Measurements from ENCODE around the gene EIF3K. TPM values are rescaled to one million over a fixed set of nuclear protein-coding genes. Genes with fewer than 3 reads are reported as not detected.

EIF3K gene
- total RNA-seq, 2 donors from 2014 or later: 219 to 237 TPM

DNA sequence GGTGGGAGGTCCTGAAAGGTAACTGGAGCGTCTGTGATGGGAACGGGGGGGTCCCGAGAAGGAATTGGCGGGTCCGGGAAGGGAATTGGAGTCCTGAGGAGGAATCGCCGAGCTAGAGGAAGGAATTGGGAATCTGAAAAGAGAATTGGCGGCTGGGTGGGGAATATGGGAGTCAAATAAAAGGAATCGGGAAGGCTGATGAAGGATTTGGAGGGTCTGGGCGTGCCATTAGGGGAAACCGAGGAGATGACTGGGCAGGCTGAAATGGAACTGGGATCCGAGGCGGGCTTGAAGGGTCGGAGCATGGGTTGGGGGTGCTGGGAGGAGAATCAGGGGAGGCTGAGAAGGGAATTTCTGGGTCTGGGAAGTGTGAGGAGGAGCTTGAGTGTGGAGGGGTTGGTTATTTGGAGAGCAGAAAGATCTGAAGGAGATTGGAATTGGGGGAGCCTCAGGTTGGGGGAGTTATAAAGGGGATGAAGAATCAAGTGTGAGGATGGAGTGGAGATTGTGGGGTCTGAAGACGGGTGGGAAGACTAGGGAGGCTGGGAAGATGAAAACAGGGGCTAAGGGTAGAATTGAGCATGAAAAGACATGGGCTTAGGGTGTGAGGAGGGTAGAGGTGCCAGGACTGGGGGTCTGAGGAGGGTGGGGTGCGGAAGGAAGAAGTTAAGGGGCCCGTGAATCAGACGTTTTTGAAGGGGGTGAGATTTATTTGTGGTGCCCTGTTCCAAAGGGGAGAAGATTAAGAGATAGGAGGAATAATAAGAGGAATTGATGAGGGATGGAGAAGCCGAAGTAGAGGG lies 29.2 kb downstream of the EIF3K start:
- Mint-ChIP-seq H3K36me3 (ENCODE audit: insufficient read depth in 2 of 2) (peaks cover 11% of the 10 kb centered on the region in 2 donors), H3K27ac (peak overlapping the region; percentile 85), H3K27me3 (ENCODE audit: low read depth) (peaks cover 7% of the 10 kb centered on the region), H3K9me3 (no peaks in the 10 kb centered on the region), H3K4me3 (peak overlapping the region; percentile 87 to 96), H3K4me1 (ENCODE audit: low read depth) (peaks cover 50% of the 10 kb centered on the region)
- ATAC-seq (replicated peaks in 1 of 2) (no peak), DNase-seq (peak in 1 of 2 donors; percentile 12)

DNA sequence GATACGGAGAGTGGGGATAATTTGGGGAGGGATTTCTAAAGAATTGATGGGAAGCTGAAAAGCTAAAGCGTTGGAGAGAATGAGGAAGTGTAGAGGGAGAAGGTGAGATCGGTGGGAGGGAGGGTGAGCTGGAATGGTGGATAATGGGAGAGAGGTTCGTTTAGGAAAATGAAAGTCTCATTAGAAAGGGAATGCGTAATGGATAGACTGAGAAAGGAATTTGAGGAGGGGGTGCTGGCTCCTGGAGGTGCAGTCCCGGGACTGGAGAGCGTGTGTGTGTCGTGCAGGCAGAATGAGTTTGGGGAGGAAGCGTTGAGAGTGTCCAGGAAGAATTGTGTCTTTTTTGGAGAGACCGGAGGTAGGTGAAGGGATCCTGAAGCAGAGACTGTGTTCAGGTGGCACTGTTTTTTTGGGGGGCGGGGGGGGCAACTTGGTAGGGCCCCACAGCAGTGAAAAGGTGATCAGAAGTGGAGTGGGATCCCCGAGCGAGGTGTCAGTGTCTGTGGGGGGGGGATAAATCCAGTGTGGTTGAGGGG lies 29.8 kb downstream of the EIF3K start:
- Mint-ChIP-seq H3K4me1 (ENCODE audit: low read depth) (peaks cover 55% of the 10 kb centered on the region), H3K4me3 (peak overlapping the region; percentile 87 to 96), H3K9me3 (no peaks in the 10 kb centered on the region), H3K27ac (peak overlapping the region; percentile 85), H3K36me3 (ENCODE audit: insufficient read depth in 2 of 2) (peaks cover 11% of the 10 kb centered on the region in 2 donors), H3K27me3 (ENCODE audit: low read depth) (peaks cover 7% of the 10 kb centered on the region)
- no peak for DNase-seq
- ATAC-seq (replicated peaks in 1 of 2): no peak

DNA sequence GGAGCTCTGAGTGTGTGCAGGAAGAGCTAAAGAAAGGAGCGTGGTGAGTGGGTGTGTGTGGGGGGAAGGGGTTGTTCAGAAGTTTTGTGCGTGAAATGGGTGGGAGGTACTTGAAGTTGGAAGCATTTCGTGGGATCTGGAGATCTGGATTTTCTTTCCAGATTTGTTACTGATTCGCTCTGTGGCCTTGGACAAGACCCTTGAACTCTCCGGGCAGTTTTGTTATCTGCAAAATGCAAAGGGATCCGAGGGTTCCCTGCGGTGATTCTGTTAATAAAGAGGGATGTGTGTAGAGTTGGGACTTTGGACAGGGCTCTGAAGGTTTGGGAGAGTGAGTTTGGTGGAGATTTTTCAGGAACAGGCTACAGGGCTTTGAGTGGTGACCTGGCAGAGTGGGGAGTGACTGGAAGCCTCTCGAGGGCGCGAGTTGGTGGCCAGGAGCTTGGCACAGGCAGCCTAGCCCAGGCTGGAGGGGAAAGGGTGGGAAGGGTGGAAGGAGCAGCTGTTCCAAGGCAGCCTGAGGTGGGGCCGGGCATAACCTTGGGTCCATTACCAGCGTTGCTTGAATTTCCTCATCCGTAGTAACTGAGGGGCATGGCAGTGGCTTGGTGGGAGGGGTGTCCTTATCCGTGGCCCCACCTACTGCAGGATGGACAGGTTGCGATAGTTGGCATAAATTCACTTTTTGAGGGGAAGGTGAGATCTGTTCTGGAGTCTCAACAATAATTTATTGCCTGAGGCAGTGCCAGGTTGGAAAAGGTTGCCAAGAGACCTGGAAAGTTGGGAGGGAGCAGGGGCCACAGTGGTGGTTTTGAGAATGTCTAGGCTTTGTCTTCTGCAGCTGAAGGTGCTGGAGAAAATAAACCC lies 30.6 kb downstream of the EIF3K start:
- Mint-ChIP-seq H3K9me3 (no peaks in the 10 kb centered on the region), H3K4me3 (peak overlapping the region; percentile 87 to 96), H3K27me3 (ENCODE audit: low read depth) (peaks cover 7% of the 10 kb centered on the region), H3K36me3 (ENCODE audit: insufficient read depth in 2 of 2) (peaks cover 11 to 13% of the 10 kb centered on the region in 2 donors), H3K27ac (peak overlapping the region; percentile 78), H3K4me1 (ENCODE audit: low read depth) (peaks cover 62% of the 10 kb centered on the region)
- DNase-seq: no peak
- no peak for ATAC-seq (replicated peaks in 1 of 2)

DNA sequence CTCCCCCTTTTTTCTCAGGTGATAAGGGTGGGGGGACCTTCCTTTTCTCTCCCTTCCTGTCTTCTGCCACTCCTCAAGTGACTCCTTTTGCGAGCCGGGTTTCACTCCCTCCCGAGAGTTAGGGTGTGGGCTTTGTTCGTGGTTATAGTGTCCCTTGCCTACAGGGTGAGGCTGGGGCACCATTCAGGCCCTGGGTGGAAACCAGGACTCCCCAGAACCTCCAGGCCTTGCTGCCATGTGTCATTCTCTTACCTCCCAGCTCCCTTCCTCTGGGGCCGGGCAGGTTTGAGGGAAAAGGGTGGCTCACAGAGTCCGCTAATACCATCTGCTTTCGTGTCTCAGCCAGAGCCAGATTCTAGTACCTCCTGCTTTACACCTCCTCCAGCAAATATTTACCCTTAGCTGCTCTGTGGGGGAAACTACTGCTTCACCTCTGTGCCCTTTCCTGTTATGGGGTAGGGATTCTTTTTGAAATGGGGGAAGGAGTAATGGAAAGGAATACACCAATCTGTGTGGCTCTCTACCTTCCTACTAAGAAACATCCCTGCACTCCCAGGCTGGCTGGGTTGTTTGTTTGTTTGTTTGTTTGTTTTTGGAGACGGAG lies 31.3 kb downstream of the EIF3K start:
- DNase-seq (no peak), ATAC-seq (replicated peaks in 1 of 2) (no peak)
- Mint-ChIP-seq H3K4me3 (peak overlapping the region; percentile 87 to 96), H3K36me3 (ENCODE audit: insufficient read depth in 2 of 2) (peaks cover 13 to 15% of the 10 kb centered on the region in 2 donors), H3K9me3 (no peaks in the 10 kb centered on the region), H3K4me1 (ENCODE audit: low read depth) (peaks cover 70% of the 10 kb centered on the region), H3K27me3 (ENCODE audit: low read depth) (peaks cover 7% of the 10 kb centered on the region), H3K27ac (peak overlapping the region; percentile 58)

DNA sequence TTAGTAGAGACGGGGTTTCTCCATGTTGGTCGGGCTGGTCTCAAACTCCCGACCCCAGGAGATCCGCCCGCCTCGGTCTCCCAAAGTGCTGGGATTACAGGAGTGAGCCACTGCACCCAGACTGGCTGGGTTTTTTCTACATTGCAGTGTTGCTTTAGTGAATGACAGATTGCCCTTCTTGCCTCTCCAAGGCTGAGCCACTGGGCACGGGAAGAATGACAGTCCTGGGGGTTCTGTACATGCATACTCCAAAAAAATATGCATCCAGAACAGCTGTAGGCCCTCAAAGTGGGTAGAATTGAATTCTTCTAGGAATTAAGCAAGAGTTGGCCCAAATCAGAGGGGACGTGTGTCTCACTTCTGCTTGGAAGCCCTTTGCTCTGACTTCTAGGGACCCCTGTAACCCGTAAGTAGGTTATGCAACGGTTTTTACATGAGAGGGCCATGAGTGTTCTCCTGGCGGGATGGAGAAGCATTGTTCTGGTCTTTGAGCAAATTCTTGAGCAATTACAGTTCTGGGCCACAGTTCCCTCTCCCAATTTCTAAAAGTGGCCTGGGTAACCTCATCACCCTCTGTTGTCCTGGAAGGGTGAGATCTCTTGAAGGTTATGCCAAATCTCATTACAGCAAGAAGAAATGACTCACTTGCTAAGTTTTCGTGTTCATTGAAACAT lies 32.1 kb downstream of the EIF3K start:
- no peaks in the 10 kb centered on the region for H3K9me3 Mint-ChIP-seq
- peaks cover 15% of the 10 kb centered on the region in 2 donors for H3K36me3 Mint-ChIP-seq (ENCODE audit: insufficient read depth in 2 of 2)
- H3K27me3 Mint-ChIP-seq (ENCODE audit: low read depth): peaks cover 7% of the 10 kb centered on the region
- peaks cover 77% of the 10 kb centered on the region for H3K4me1 Mint-ChIP-seq (ENCODE audit: low read depth)
- peak overlapping the region; percentile 9 to 96 for H3K4me3 Mint-ChIP-seq
- ATAC-seq (replicated peaks in 1 of 2): no peak
- no peak for DNase-seq
- peak overlapping the region; percentile 44 for H3K27ac Mint-ChIP-seq

DNA sequence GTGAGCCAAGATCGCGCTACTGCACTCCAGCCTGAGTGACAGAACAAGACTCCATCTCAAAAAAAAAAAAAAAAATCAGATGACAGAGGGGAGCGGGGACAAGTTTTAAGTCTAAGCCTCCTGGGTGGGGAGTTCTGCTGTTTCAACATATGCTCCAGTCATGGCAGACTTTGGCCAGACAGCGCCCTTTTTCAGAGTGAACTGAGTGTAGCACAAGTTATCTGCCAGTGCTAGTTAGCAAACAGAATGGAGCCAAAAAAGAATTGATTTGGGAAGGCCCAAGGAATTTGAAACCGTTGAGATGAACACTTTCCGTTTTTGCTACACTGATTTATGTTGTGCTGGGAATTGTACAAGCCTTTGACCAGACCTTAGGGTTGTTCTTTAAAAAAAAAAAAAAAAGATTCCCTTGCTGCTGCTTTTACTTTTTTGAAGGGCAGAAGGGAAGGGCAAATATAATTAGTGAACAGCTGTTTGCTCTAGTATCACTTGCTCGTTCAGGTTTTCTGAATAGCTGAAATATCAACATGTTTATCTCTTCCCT lies 34.1 kb downstream of the EIF3K start:
- Mint-ChIP-seq H3K4me3 (no peak overlapping the region), H3K27me3 (ENCODE audit: low read depth) (peaks cover 7% of the 10 kb centered on the region), H3K36me3 (ENCODE audit: insufficient read depth in 2 of 2) (peaks cover 12 to 18% of the 10 kb centered on the region in 2 donors), H3K9me3 (no peaks in the 10 kb centered on the region), H3K27ac (no peak overlapping the region), H3K4me1 (ENCODE audit: low read depth) (peaks cover 97% of the 10 kb centered on the region)
- DNase-seq (no peak), ATAC-seq (replicated peaks in 1 of 2) (no peak)

DNA sequence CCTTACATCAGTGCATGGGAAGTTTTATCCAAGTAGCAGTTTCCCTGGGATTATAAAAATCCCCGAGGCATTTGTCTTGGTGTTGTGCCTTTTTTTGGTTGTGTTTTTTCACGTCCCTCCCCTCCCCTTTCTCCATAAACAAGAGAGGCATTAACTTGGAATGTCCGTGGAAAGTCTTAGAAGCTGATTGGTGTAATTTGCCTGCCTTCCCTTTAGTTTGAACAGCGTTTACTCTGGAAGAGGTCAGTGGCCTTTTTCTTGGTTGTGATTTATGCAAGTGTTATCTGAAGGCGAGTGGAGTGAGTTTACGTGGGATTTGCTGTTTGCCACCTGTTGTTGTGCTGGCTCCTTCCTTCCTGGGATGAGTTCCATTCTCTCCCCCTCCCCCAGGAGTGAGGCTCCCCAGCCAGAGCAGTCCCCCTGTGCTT lies 35.7 kb downstream of the EIF3K start:
- Mint-ChIP-seq H3K4me3 (peak overlapping the region; percentile 73 to 78), H3K36me3 (ENCODE audit: insufficient read depth in 2 of 2) (peaks cover 3 to 10% of the 10 kb centered on the region in 2 donors), H3K27me3 (ENCODE audit: low read depth) (peaks cover 1% of the 10 kb centered on the region), H3K4me1 (ENCODE audit: low read depth) (peaks cover 87% of the 10 kb centered on the region), H3K27ac (peak overlapping the region; percentile 76), H3K9me3 (no peaks in the 10 kb centered on the region)
- no peak for DNase-seq
- no peak for ATAC-seq (replicated peaks in 1 of 2)

DNA sequence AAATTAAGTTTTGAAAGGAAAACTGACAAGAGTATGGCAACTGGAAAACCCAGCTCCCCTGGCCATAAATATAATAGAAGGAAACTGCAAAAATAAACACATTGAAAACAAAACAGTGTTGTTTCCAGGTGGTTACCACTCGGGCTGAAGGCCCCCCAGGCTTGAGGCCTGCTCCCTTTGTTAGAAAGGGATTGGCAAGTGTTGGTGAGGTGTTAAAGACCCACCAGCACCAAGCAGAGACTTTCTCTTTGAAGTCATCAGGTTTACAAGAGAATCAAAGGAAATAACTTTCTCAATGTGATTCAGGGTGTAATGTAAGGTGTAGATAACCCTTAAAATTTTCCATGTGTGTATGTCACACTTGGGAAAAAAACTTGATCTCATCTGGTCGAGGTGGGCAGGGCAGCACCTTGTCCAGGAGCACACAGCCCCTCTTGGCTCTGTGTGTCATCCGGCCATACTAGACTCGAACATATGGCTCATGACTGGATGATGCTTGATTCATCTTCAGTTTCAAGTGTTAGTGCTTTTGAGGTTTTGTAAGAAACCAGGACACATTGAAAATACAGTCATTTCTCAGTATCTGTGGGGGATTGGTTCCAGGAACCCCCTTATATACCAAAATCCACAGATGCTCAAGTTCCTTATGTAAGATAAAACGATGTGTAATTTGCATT lies 36.3 kb downstream of the EIF3K start:
- H3K9me3 Mint-ChIP-seq: no peaks in the 10 kb centered on the region
- peaks cover 3 to 10% of the 10 kb centered on the region in 2 donors for H3K36me3 Mint-ChIP-seq (ENCODE audit: insufficient read depth in 2 of 2)
- peak overlapping the region; percentile 76 for H3K27ac Mint-ChIP-seq
- H3K4me1 Mint-ChIP-seq (ENCODE audit: low read depth): peaks cover 81% of the 10 kb centered on the region
- peak overlapping the region; percentile 73 to 78 for H3K4me3 Mint-ChIP-seq
- ATAC-seq (replicated peaks in 1 of 2): peak; percentile 86 to 87
- peak; percentile 59 to 66 for DNase-seq
- no peaks in the 10 kb centered on the region for H3K27me3 Mint-ChIP-seq (ENCODE audit: low read depth)

DNA sequence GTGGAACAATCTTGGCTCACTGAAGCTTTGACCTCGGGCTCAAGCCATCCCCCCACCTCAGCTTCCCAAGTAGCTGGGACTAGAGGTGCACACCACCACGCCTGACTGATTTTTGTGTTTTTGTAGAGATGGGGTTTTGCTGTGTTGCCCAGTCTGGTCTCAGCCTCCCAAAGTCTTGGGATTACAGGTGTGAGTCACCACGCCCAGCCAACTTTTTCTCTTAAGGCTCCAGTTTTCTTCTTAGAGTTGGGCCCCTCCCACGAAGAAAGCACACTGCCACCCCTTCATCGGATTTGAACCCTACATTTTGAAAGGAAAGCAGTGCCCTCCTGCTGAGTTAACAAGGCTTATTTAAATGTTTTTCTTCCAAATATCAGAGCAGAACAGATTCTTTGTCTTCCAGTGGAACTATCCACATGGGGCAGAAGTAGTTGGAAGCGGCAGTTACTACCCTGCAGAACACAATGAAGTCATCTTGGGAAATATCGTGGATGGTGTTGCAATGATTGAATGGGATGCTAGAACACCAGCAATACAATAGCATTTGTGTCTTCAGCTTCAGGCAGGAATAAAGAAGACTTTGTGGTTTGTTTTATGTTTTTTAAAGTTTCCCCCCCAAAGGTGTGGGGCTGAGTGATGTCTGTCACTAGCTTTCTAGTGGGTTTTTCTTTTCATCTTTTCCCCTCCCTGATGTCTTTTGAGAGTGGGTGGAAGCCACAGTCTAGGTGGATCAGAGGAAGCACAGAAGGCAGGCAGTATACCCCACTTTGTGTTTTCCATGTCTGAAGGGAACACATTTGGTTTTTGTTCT lies 37.4 kb downstream of the EIF3K start:
- H3K4me3 Mint-ChIP-seq: peak overlapping the region; percentile 73 to 78
- H3K27me3 Mint-ChIP-seq (ENCODE audit: low read depth): no peaks in the 10 kb centered on the region
- H3K9me3 Mint-ChIP-seq: no peaks in the 10 kb centered on the region
- peaks cover 75% of the 10 kb centered on the region for H3K4me1 Mint-ChIP-seq (ENCODE audit: low read depth)
- ATAC-seq (replicated peaks in 1 of 2) (peak; percentile 38 to 58), DNase-seq (peak; percentile 25 to 55)
- H3K36me3 Mint-ChIP-seq (ENCODE audit: insufficient read depth in 2 of 2): peaks cover 3 to 10% of the 10 kb centered on the region in 2 donors
- H3K27ac Mint-ChIP-seq: peak overlapping the region; percentile 76

DNA sequence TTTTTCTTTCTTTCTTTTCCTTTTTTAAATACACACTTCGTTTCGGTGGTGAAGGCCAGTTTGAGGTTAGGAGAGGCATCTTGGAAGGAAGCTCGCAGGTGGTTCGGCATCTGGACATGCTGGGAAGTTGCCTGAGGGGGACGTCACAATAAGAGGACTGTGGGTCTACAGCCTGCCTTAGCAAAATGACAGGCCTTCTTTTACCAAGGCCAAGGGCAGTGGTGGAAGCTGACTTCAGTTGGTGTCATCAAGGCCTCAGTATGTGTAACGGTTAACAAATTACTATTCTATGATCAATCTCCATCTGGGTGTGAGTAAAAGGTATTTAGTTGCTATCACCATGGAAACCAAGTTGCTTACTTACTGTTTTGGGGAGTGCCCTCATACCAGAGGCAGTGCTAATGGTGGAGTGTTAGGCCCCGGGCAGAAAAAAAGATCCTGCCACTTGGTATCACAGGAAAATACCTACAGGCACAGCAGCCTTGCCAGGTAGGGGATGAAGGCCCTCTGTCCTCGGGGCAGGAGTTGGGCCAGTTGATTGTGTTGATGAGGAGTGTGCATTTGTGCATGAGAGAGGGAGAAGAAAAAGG lies 38.7 kb downstream of the EIF3K start:
- Mint-ChIP-seq H3K36me3 (ENCODE audit: insufficient read depth in 2 of 2) (peaks cover 3 to 10% of the 10 kb centered on the region in 2 donors), H3K9me3 (no peaks in the 10 kb centered on the region), H3K27ac (peak overlapping the region; percentile 76), H3K4me3 (peak overlapping the region; percentile 73 to 78), H3K4me1 (ENCODE audit: low read depth) (peaks cover 62% of the 10 kb centered on the region), H3K27me3 (ENCODE audit: low read depth) (no peaks in the 10 kb centered on the region)
- ATAC-seq (replicated peaks in 1 of 2) (peak; percentile 59 to 69), DNase-seq (peak; percentile 32 to 48)
